Measurements from ENCODE around the gene CEP63.

GRCh38 chr3:134613006-134613520 is 127.2 kb downstream of the CEP63 start:
- TF ChIP-seq CTCF (conservative IDR thresholded peaks at IDR 0.05 in 1 of 2, IDR thresholded peaks at IDR 0.05 in 1 of 2; ENCODE audit: extremely low read depth in 1 of 2, insufficient read depth in 1 of 2, low read depth in 1 of 2, low read length in 2 of 2) (no peak), EZH2 (IDR thresholded peaks at IDR 0.05; ENCODE audit: borderline replicate concordance, low read length) (no peak)

All from mammary epithelial cell (primary cell).